ENCODE results near the gene SDF2. TPM values are rescaled to one million over a fixed set of nuclear protein-coding genes. Genes with fewer than 3 reads are reported as not detected.

SDF2 gene
- total RNA-seq, 2 experiments from 2014 or later, result 30.3 to 30.9 TPM

- peak overlapping the region; percentile 86 for H3K27ac Mint-ChIP-seq
- peak overlapping the region; percentile 84 for H3K4me3 Mint-ChIP-seq
- H3K27me3 Mint-ChIP-seq (ENCODE audit: low read depth), result no peaks in the 10 kb centered on the region
- CTCF ChIA-PET, result interaction anchor here (0.6 to 4.5 kb wide), 13 partner anchors 10 to 271 kb away, joined by 3 to 56 read pairs (median 3); partner anchors contain the start of genes PIGS, SDF2 and SUPT6H
- no peaks in the 10 kb centered on the region for H3K9me3 Mint-ChIP-seq
- peak; percentile 9 for DNase-seq
- peaks cover 24% of the 10 kb centered on the region for H3K36me3 Mint-ChIP-seq (ENCODE audit: low read depth)
- peaks cover 36% of the 10 kb centered on the region for H3K4me1 Mint-ChIP-seq (ENCODE audit: low read depth)
- intact Hi-C loops (cut with micrococcal nuclease), result loop anchor here (1.0 to 5.0 kb wide), 4 partner anchors 30 to 256 kb away; partner anchors contain the start of genes DHRS13, NEK8 and RPL23A
These were observed 15.5 kb downstream of the SDF2 start for GRCh38 chr17:28646039-28646754.

GRCh38 chr17:28645576-28645939, 16.1 kb downstream of the SDF2 start:
- DNase-seq, result peak; percentile 14
- Mint-ChIP-seq H3K27me3 (ENCODE audit: low read depth) (no peaks in the 10 kb centered on the region), H3K27ac (peak overlapping the region; percentile 86), H3K4me3 (peak overlapping the region; percentile 84), H3K36me3 (ENCODE audit: low read depth) (peaks cover 29% of the 10 kb centered on the region), H3K9me3 (no peaks in the 10 kb centered on the region), H3K4me1 (ENCODE audit: low read depth) (peaks cover 36% of the 10 kb centered on the region)
- CTCF ChIA-PET, result interaction anchor here (0.8 to 4.5 kb wide), 8 partner anchors 16 to 119 kb away, joined by 3 to 56 read pairs (median 6); partner anchors contain the start of genes PIGS, SDF2, SUPT6H and TLCD1
- intact Hi-C loops (cut with micrococcal nuclease), result loop anchor here (1.0 to 5.0 kb wide), 8 partner anchors 16 to 307 kb away; partner anchors contain the start of genes DHRS13, PIGS, PROCA1 and SDF2

GRCh38 chr17:28644787-28645575, 16.7 kb downstream of the SDF2 start, which contains the start of gene BLTP2:
TSS of gene BLTP2 (minus strand) at chr17:28645158. CDS start at chr17:28645056, 102 bp downstream.
- Mint-ChIP-seq H3K36me3 (ENCODE audit: low read depth) (peaks cover 30% of the 10 kb centered on the region), H3K27me3 (ENCODE audit: low read depth) (no peaks in the 10 kb centered on the region), H3K9me3 (no peaks in the 10 kb centered on the region), H3K4me3 (peak within 1 kb of the TSS; percentile 84), H3K27ac (peak within 1 kb of the TSS; percentile 86), H3K4me1 (ENCODE audit: low read depth) (peaks cover 36% of the 10 kb centered on the region)
- CTCF ChIA-PET, result interaction anchor here (1.0 to 4.5 kb wide), 10 partner anchors 10 to 257 kb away, joined by 3 to 56 read pairs (median 3); partner anchors contain the start of genes DHRS13, SDF2, SUPT6H and TLCD1
- intact Hi-C loops (cut with micrococcal nuclease), result loop anchor here (1.0 to 5.0 kb wide), 8 partner anchors 16 to 307 kb away; partner anchors contain the start of genes DHRS13, PIGS, PROCA1 and SDF2
- peak; percentile 96 for DNase-seq

- Mint-ChIP-seq H3K4me1 (ENCODE audit: low read depth) (peaks cover 39% of the 10 kb centered on the region), H3K27ac (peak overlapping the region; percentile 65), H3K9me3 (no peaks in the 10 kb centered on the region), H3K4me3 (peak overlapping the region; percentile 84), H3K36me3 (ENCODE audit: low read depth) (peaks cover 35% of the 10 kb centered on the region), H3K27me3 (ENCODE audit: low read depth) (no peaks in the 10 kb centered on the region)
- peak; percentile 42 for DNase-seq
- intact Hi-C loops (cut with micrococcal nuclease), result loop anchor here (2.0 kb wide), 2 partner anchors 67 to 73 kb away; partner anchors contain the start of genes PIGS and PROCA1
- CTCF ChIA-PET, result interaction anchor here (0.8 to 4.5 kb wide), 13 partner anchors 9 to 258 kb away, joined by 3 to 56 read pairs (median 3); partner anchors contain the start of genes ALDOC, DHRS13, SDF2 and SUPT6H
These were observed 17.5 kb downstream of the SDF2 start for GRCh38 chr17:28643983-28644786.

GRCh38 chr17:28641579-28641978, 20.1 kb downstream of the SDF2 start:
- peaks cover 36% of the 10 kb centered on the region for H3K4me1 Mint-ChIP-seq (ENCODE audit: low read depth)
- CTCF ChIA-PET, result interaction anchor here (0.9 kb wide), 1 partner anchor 11 kb away, joined by 3 read pairs; no protein-coding TSS in a partner anchor
- H3K27ac Mint-ChIP-seq, result no peak overlapping the region
- no peaks in the 10 kb centered on the region for H3K27me3 Mint-ChIP-seq (ENCODE audit: low read depth)
- H3K4me3 Mint-ChIP-seq, result no peak overlapping the region
- DNase-seq, result no peak
- H3K9me3 Mint-ChIP-seq, result no peaks in the 10 kb centered on the region
- peaks cover 56% of the 10 kb centered on the region for H3K36me3 Mint-ChIP-seq (ENCODE audit: low read depth)
- intact Hi-C loops (cut with micrococcal nuclease), result no loop called here

GRCh38 chr17:28635506-28635905, 26.2 kb downstream of the SDF2 start:
- no peak overlapping the region for H3K4me3 Mint-ChIP-seq
- peaks cover 18% of the 10 kb centered on the region for H3K4me1 Mint-ChIP-seq (ENCODE audit: low read depth)
- H3K27ac Mint-ChIP-seq, result no peak overlapping the region
- intact Hi-C loops (cut with micrococcal nuclease), result no loop called here
- CTCF ChIA-PET, result interaction anchor here (1.1 kb wide), 1 partner anchor 30 kb away, joined by 4 read pairs; no protein-coding TSS in a partner anchor
- peaks cover 73% of the 10 kb centered on the region for H3K36me3 Mint-ChIP-seq (ENCODE audit: low read depth)
- no peaks in the 10 kb centered on the region for H3K9me3 Mint-ChIP-seq
- no peaks in the 10 kb centered on the region for H3K27me3 Mint-ChIP-seq (ENCODE audit: low read depth)
- no peak for DNase-seq

- H3K9me3 Mint-ChIP-seq, result no peaks in the 10 kb centered on the region
- CTCF ChIA-PET, result interaction anchor here (0.8 to 2.4 kb wide), 7 partner anchors 9 to 93 kb away, joined by 3 to 7 read pairs (median 3); partner anchors contain the start of gene BLTP2
- no peak overlapping the region for H3K27ac Mint-ChIP-seq
- no peak overlapping the region for H3K4me3 Mint-ChIP-seq
- intact Hi-C loops (cut with micrococcal nuclease), result no loop called here
- no peak for DNase-seq
- H3K36me3 Mint-ChIP-seq (ENCODE audit: low read depth), result peaks cover 68% of the 10 kb centered on the region
- H3K4me1 Mint-ChIP-seq (ENCODE audit: low read depth), result peaks cover 17% of the 10 kb centered on the region
- no peaks in the 10 kb centered on the region for H3K27me3 Mint-ChIP-seq (ENCODE audit: low read depth)
These were observed 27.4 kb downstream of the SDF2 start for GRCh38 chr17:28634206-28634865.

GRCh38 chr17:28626818-28627217, 34.9 kb downstream of the SDF2 start:
- H3K4me3 Mint-ChIP-seq, result no peak overlapping the region
- H3K27me3 Mint-ChIP-seq (ENCODE audit: low read depth), result no peaks in the 10 kb centered on the region
- DNase-seq, result no peak
- no peaks in the 10 kb centered on the region for H3K9me3 Mint-ChIP-seq
- intact Hi-C loops (cut with micrococcal nuclease), result no loop called here
- H3K36me3 Mint-ChIP-seq (ENCODE audit: low read depth), result peaks cover 36% of the 10 kb centered on the region
- no peak overlapping the region for H3K27ac Mint-ChIP-seq
- CTCF ChIA-PET, result no interaction called here
- peaks cover 7% of the 10 kb centered on the region for H3K4me1 Mint-ChIP-seq (ENCODE audit: low read depth)

GRCh38 chr17:28624148-28624547, 37.6 kb downstream of the SDF2 start:
- intact Hi-C loops (cut with micrococcal nuclease), result no loop called here
- H3K9me3 Mint-ChIP-seq, result no peaks in the 10 kb centered on the region
- H3K36me3 Mint-ChIP-seq (ENCODE audit: low read depth), result peaks cover 32% of the 10 kb centered on the region

GRCh38 chr17:28623696-28624095, 38.0 kb downstream of the SDF2 start:
- no peak for DNase-seq
- Mint-ChIP-seq H3K4me3 (no peak overlapping the region), H3K4me1 (ENCODE audit: low read depth) (peaks cover 7% of the 10 kb centered on the region), H3K27ac (no peak overlapping the region), H3K36me3 (ENCODE audit: low read depth) (peaks cover 34% of the 10 kb centered on the region), H3K9me3 (no peaks in the 10 kb centered on the region), H3K27me3 (ENCODE audit: low read depth) (no peaks in the 10 kb centered on the region)
- intact Hi-C loops (cut with micrococcal nuclease), result no loop called here
- CTCF ChIA-PET, result no interaction called here

More at GRCh38 chr17:28624148-28624547, 37.6 kb downstream of the SDF2 start:
- peaks cover 7% of the 10 kb centered on the region for H3K4me1 Mint-ChIP-seq (ENCODE audit: low read depth)
- CTCF ChIA-PET, result no interaction called here
- H3K27ac Mint-ChIP-seq, result no peak overlapping the region
- no peak for DNase-seq
- H3K4me3 Mint-ChIP-seq, result no peak overlapping the region
- H3K27me3 Mint-ChIP-seq (ENCODE audit: low read depth), result no peaks in the 10 kb centered on the region

GRCh38 chr17:28622186-28622585, 39.5 kb downstream of the SDF2 start:
- CTCF ChIA-PET, result interaction anchor here (0.7 kb wide), 1 partner anchor 10 kb away, joined by 4 read pairs; no protein-coding TSS in a partner anchor
- Mint-ChIP-seq H3K27ac (no peak overlapping the region), H3K4me3 (no peak overlapping the region), H3K4me1 (ENCODE audit: low read depth) (peaks cover 6% of the 10 kb centered on the region), H3K36me3 (ENCODE audit: low read depth) (peaks cover 33% of the 10 kb centered on the region), H3K27me3 (ENCODE audit: low read depth) (no peaks in the 10 kb centered on the region), H3K9me3 (no peaks in the 10 kb centered on the region)
- no peak for DNase-seq
- intact Hi-C loops (cut with micrococcal nuclease), result no loop called here
